Measurements from ENCODE around the gene PLN. TPM values are rescaled to one million over a fixed set of nuclear protein-coding genes. Genes with fewer than 3 reads are reported as not detected.

Gene PLN
- total and polyA plus RNA-seq, 9 donors = 1.5 to 110 (median 18.0) TPM

- WGBS, 3 donors = 14 to 23% (median 22%) methylated on average over 3 of the region's 3 CpGs
- no peaks in the 10 kb centered on the region for H3K9me3 ChIP-seq
- no peaks in the 10 kb centered on the region for H3K36me3 ChIP-seq
Measured at GRCh38 chr6:118591897-118592296, 43.8 kb downstream of the PLN start.

DNA sequence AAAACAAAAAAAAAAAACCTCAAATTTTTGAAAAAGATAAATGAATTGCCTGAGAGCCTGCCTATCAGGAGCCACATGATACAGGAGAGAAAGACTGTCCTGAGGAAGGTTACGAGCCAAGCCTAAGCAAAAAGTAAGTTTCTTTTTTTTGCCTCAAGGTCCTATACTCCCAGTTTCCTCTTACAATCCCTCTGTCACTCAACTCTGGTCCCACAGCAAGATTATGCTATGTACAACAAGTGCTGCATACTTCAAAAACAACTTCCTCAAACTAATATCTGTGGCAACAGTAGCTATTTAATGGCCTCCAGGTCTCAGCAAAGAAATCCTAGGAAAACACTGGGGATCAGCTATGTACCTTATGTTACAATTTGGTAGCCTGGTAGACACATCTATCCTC lies 46.8 kb downstream of the PLN start:
- Histone ChIP-seq H3K36me3 (no peaks in the 10 kb centered on the region), H3K4me1 (ENCODE audit: insufficient read depth) (peaks cover 1% of the 10 kb centered on the region), H3K4me3 (no peak overlapping the region), H3K9me3 (no peaks in the 10 kb centered on the region), H3K27me3 (no peaks in the 10 kb centered on the region), H3K27ac (no peak overlapping the region)
- WGBS, 3 donors = 88 to 100% (median 95%) methylated on average over 1 of the region's 1 CpG
- intact Hi-C loops (cut with DNase I) = no loop called here
- TF ChIP-seq EP300 (IDR thresholded peaks at IDR 0.05) (no peak), POLR2A (IDR thresholded peaks at IDR 0.05) (no peak)
- TF ChIP-seq, protein P1, sequence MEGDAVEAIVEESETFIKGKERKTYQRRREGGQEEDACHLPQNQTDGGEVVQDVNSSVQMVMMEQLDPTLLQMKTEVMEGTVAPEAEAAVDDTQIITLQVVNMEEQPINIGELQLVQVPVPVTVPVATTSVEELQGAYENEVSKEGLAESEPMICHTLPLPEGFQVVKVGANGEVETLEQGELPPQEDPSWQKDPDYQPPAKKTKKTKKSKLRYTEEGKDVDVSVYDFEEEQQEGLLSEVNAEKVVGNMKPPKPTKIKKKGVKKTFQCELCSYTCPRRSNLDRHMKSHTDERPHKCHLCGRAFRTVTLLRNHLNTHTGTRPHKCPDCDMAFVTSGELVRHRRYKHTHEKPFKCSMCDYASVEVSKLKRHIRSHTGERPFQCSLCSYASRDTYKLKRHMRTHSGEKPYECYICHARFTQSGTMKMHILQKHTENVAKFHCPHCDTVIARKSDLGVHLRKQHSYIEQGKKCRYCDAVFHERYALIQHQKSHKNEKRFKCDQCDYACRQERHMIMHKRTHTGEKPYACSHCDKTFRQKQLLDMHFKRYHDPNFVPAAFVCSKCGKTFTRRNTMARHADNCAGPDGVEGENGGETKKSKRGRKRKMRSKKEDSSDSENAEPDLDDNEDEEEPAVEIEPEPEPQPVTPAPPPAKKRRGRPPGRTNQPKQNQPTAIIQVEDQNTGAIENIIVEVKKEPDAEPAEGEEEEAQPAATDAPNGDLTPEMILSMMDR (IDR thresholded peaks at IDR 0.05) = no peak
- DNase-seq = no peak

More at GRCh38 chr6:118591897-118592296, 43.8 kb downstream of the PLN start:
- no peak for DNase-seq
- Histone ChIP-seq H3K27me3 (no peaks in the 10 kb centered on the region), H3K4me1 (ENCODE audit: insufficient read depth) (peaks cover 3% of the 10 kb centered on the region), H3K4me3 (no peak overlapping the region), H3K27ac (no peak overlapping the region)
- TF ChIP-seq EP300 (IDR thresholded peaks at IDR 0.05) (no peak), POLR2A (IDR thresholded peaks at IDR 0.05) (no peak)
- TF ChIP-seq, protein P1 (IDR thresholded peaks at IDR 0.05) = no peak
- intact Hi-C loops (cut with DNase I) = no loop called here

DNA sequence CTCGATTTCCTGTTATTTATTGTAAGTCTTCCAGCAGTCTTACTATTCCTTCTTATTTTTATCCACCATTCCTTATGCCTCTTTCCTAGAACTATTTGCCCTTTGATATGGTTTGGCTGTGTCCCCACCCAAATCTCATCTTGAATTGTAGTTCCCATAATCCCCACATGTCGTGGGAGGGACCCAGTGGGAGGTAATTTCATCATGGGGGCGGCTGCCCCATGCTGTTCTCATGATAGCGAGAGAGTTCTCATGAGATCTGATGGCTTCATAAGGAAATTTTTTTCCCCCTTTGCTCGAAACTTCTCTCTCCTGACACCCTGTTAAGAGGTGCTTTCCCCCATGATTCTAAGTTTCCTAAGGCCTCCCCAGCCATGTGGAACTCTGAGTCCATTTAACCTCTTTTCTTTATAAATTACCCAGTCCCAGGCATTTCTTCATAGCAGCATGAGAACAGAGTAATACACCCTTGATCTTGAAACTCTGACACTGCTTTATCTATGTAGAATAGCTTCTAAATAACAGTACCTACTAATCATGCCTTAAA lies 48.8 kb downstream of the PLN start:
- H3K4me1 ChIP-seq (ENCODE audit: insufficient read depth) = no peaks in the 10 kb centered on the region
- H3K4me3 ChIP-seq = no peak overlapping the region
- TF ChIP-seq, protein P1 (IDR thresholded peaks at IDR 0.05) = no peak
- TF ChIP-seq POLR2A (IDR thresholded peaks at IDR 0.05) (no peak), EP300 (IDR thresholded peaks at IDR 0.05) (no peak)
- 92 to 96% (median 95%) methylated on average over 5 of the region's 5 CpGs for WGBS, 3 donors
- H3K27me3 ChIP-seq = no peaks in the 10 kb centered on the region
- H3K36me3 ChIP-seq = no peaks in the 10 kb centered on the region
- intact Hi-C loops (cut with DNase I) = no loop called here
- no peaks in the 10 kb centered on the region for H3K9me3 ChIP-seq
- no peak overlapping the region for H3K27ac ChIP-seq
- DNase-seq = no peak

- intact Hi-C loops (cut with DNase I) = no loop called here
- Histone ChIP-seq H3K27me3 (no peaks in the 10 kb centered on the region), H3K4me3 (no peak overlapping the region), H3K9me3 (no peaks in the 10 kb centered on the region), H3K27ac (no peak overlapping the region), H3K36me3 (no peaks in the 10 kb centered on the region), H3K4me1 (ENCODE audit: insufficient read depth) (no peaks in the 10 kb centered on the region)
- 70 to 82% (median 82%) methylated on average over 3 of the region's 3 CpGs for WGBS, 3 donors
- TF ChIP-seq EP300 (IDR thresholded peaks at IDR 0.05) = no peak
- TF ChIP-seq, protein P1 (IDR thresholded peaks at IDR 0.05) = no peak
- TF ChIP-seq POLR2A (IDR thresholded peaks at IDR 0.05) = no peak
- DNase-seq = no peak
Measured at GRCh38 chr6:118597636-118598035, 49.5 kb downstream of the PLN start.

Measured in ovary (tissue), 9 donors.